Gastrocnemius medialis (tissue), 4 donors: Measurements from ENCODE around the gene TCTN1.
A peak's percentile ranks its signal among the peaks of the same experiment; 100 is the strongest.

Experiments
- CTCF ChIP-seq, 5 experiments: fragments of 450-650 bp in 3 of 5; fragments of 200-600 bp in 2 of 5; sonication (generic) in 2 of 5; IDR thresholded peaks in 4 of 5; conservative IDR thresholded peaks in 1 of 5; 1 replicate in 4 of 5; 2 replicates in 1 of 5; pipeline ENCODE4 v1.5.1; 2016 to 2019; ENCODE audit warnings: antibody characterized with exemption in 5 of 5, mild to moderate bottlenecking in 3 of 5, moderate library complexity in 3 of 5
- POLR2A ChIP-seq, 2 donors: fragments of 450-650 bp; IDR thresholded peaks; one replicate each; pipeline ENCODE4 v1.6.1; 2017; ENCODE audit warnings: antibody characterized with exemption in 2 of 2, mild to moderate bottlenecking in 2 of 2, moderate library complexity in 2 of 2

- TF ChIP-seq CTCF (IDR thresholded peaks at IDR 0.05 in 4 of 5, conservative IDR thresholded peaks at IDR 0.05 in 1 of 5) (no peak), POLR2A (IDR thresholded peaks at IDR 0.05) (peak; percentile 6 to 24)
These were observed 35.9 kb upstream of the TCTN1 start for GRCh38 chr12:110577864-110578693.
